Measurements from ENCODE around the gene RALGAPA1. TPM values are rescaled to one million over a fixed set of nuclear protein-coding genes. Genes with fewer than 3 reads are reported as not detected.
A peak's percentile ranks its signal among the peaks of the same experiment; 100 is the strongest.

RALGAPA1 gene
- polyA plus RNA-seq, 1 donor from 2014 or later, result 73.3 TPM

GRCh38 chr14:35533357-35534207 is 275.5 kb downstream of the RALGAPA1 start, which contains the start of gene INSM2:
Gene INSM2 (plus strand): TSS chr14:35534164. CDS start chr14:35534253, 89 bp downstream.
- no peak within 1 kb of the TSS for H3K27ac ChIP-seq (ENCODE audit: low read length)
- no peaks in the 10 kb centered on the region for H3K79me2 ChIP-seq (replicated peaks; ENCODE audit: insufficient read depth, low read length)
- peak within 1 kb of the TSS; percentile 83 for H3K4me2 ChIP-seq (ENCODE audit: low read length)
- H3F3A ChIP-seq (ENCODE audit: insufficient read depth, low read length, poor library complexity, severe bottlenecking), result no peaks in the 10 kb centered on the region
- no peak within 1 kb of the TSS for H2AFZ ChIP-seq (ENCODE audit: low read depth, low read length)
- H3K4me3 ChIP-seq (ENCODE audit: low read length), result peak within 1 kb of the TSS; percentile 88
- peaks cover 75% of the 10 kb centered on the region for H3K27me3 ChIP-seq (ENCODE audit: insufficient read depth, low read depth, low read length)
- H3K9me3 ChIP-seq (ENCODE audit: low read length), result no peaks in the 10 kb centered on the region
- no peaks in the 10 kb centered on the region for H3K9me2 ChIP-seq (ENCODE audit: insufficient read depth, low read length)
- H3K9ac ChIP-seq (ENCODE audit: low read length), result peak within 1 kb of the TSS; percentile 34
- H3K36me3 ChIP-seq (ENCODE audit: insufficient read depth, low read length), result no peaks in the 10 kb centered on the region
- no peaks in the 10 kb centered on the region for H4K20me1 ChIP-seq (ENCODE audit: insufficient read depth)
- TF ChIP-seq REST (IDR thresholded peaks at IDR 0.05; ENCODE audit: borderline replicate concordance), result no peak
- TF ChIP-seq MXI1 (conservative IDR thresholded peaks at IDR 0.05; ENCODE audit: poor library complexity, severe bottlenecking), result peak; percentile 49
- no peak for TF ChIP-seq SMC3 (conservative IDR thresholded peaks at IDR 0.05; ENCODE audit: poor library complexity)
- no peak for TF ChIP-seq TAF1 (IDR thresholded peaks at IDR 0.05; ENCODE audit: low read depth)

GRCh38 chr14:35532783-35533356 is 276.2 kb downstream of the RALGAPA1 start:
- TF ChIP-seq TAF1 (IDR thresholded peaks at IDR 0.05; ENCODE audit: low read depth) (no peak), EZH2 (IDR thresholded peaks at IDR 0.05; ENCODE audit: borderline replicate concordance, insufficient read depth, low read length, poor library complexity, severe bottlenecking) (no peak), RAD21 (conservative IDR thresholded peaks at IDR 0.05) (no peak), EP300 (conservative IDR thresholded peaks at IDR 0.05; ENCODE audit: poor library complexity, severe bottlenecking) (no peak), SMC3 (conservative IDR thresholded peaks at IDR 0.05; ENCODE audit: poor library complexity) (no peak), REST (IDR thresholded peaks at IDR 0.05; ENCODE audit: borderline replicate concordance) (no peak), POLR2AphosphoS5 (IDR thresholded peaks at IDR 0.05) (no peak), CTCF (IDR thresholded peaks at IDR 0.05; ENCODE audit: poor library complexity, severe bottlenecking) (no peak), MXI1 (conservative IDR thresholded peaks at IDR 0.05; ENCODE audit: poor library complexity, severe bottlenecking) (no peak)
- Histone ChIP-seq H3F3A (ENCODE audit: insufficient read depth, low read length, poor library complexity, severe bottlenecking) (no peaks in the 10 kb centered on the region), H2AFZ (ENCODE audit: low read depth, low read length) (no peak overlapping the region), H3K36me3 (ENCODE audit: insufficient read depth, low read length) (no peaks in the 10 kb centered on the region), H4K20me1 (ENCODE audit: insufficient read depth) (no peaks in the 10 kb centered on the region), H3K9ac (ENCODE audit: low read length) (peak overlapping the region; percentile 34), H3K9me2 (ENCODE audit: insufficient read depth, low read length) (no peaks in the 10 kb centered on the region), H3K27me3 (ENCODE audit: insufficient read depth, low read depth, low read length) (peaks cover 75% of the 10 kb centered on the region), H3K9me3 (ENCODE audit: low read length) (no peaks in the 10 kb centered on the region), H3K27ac (ENCODE audit: low read length) (no peak overlapping the region), H3K4me3 (ENCODE audit: low read length) (peak overlapping the region; percentile 88), H3K4me2 (ENCODE audit: low read length) (peak overlapping the region; percentile 83), H3K79me2 (replicated peaks; ENCODE audit: insufficient read depth, low read length) (no peaks in the 10 kb centered on the region)

All from neural cell (in vitro differentiated cells).